Measurements from ENCODE around the gene FAR2. TPM values are rescaled to one million over a fixed set of nuclear protein-coding genes. Genes with fewer than 3 reads are reported as not detected.

FAR2 gene
- total RNA-seq, 1 experiment from 2014 or later, result 22.1 TPM

- no peak overlapping the region for H4K5ac ChIP-seq (ENCODE audit: insufficient read length, low read depth, low read length)
- H3K18ac ChIP-seq (ENCODE audit: insufficient read length, low read depth, low read length), result no peak overlapping the region
- no peaks in the 10 kb centered on the region for H3K23me2 ChIP-seq (ENCODE audit: insufficient read length, low read depth, low read length, poor library complexity, severe bottlenecking)
- H3K23ac ChIP-seq (ENCODE audit: insufficient read length, low read depth, low read length), result no peak overlapping the region
- TF ChIP-seq CTCF (conservative IDR thresholded peaks at IDR 0.05), result no peak
- H2AFZ ChIP-seq (ENCODE audit: low read length), result no peak overlapping the region
- no peak overlapping the region for H3T11ph ChIP-seq (ENCODE audit: low read length)
- H3K27ac Mint-ChIP-seq, result no peak overlapping the region; a peak in 2 of 7 replicates
- no peaks in the 10 kb centered on the region for H3K79me1 ChIP-seq (ENCODE audit: insufficient read depth, low read depth, low read length, poor library complexity, severe bottlenecking)
- H3K27ac ChIP-seq (ENCODE audit: insufficient read length, low read depth, low read length), result no peak overlapping the region
- no peak overlapping the region for H2BK12ac ChIP-seq (ENCODE audit: insufficient read length, low read depth, low read length)
- no peak overlapping the region for H3K4ac ChIP-seq (ENCODE audit: low read depth, low read length)
- WGBS (ENCODE audit: extremely low coverage, insufficient read length, low lambda C conversion rate), result no CpG with 5 or more reads among the region's 3 CpGs
- H3K79me2 ChIP-seq (ENCODE audit: insufficient read depth, low read length), result no peaks in the 10 kb centered on the region
- H4K8ac ChIP-seq (replicated peaks; ENCODE audit: insufficient read length, low read depth, low read length), result no peak overlapping the region
- no peak overlapping the region for H2BK15ac ChIP-seq (ENCODE audit: low read depth, low read length)
- H3K27me3 ChIP-seq (ENCODE audit: insufficient read depth, low read length), result no peaks in the 10 kb centered on the region
- no peaks in the 10 kb centered on the region for H4K20me1 ChIP-seq (ENCODE audit: control insufficient read depth, insufficient read depth, insufficient read length)
- no peak overlapping the region for H4K91ac ChIP-seq (ENCODE audit: insufficient read length, low read depth, low read length)
- H3K4me1 ChIP-seq (ENCODE audit: insufficient read depth, low read length), result no peaks in the 10 kb centered on the region
- no peak overlapping the region for H2BK5ac ChIP-seq (ENCODE audit: insufficient read length, low read length)
- no peak for DNase-seq
- H3K9me3 ChIP-seq (ENCODE audit: control insufficient read depth, low read depth, low read length), result no peaks in the 10 kb centered on the region
- no peak overlapping the region for H3K9ac ChIP-seq (ENCODE audit: extremely low read depth, insufficient read length, low read length)
- no peak overlapping the region for H2BK120ac ChIP-seq (ENCODE audit: low read depth, low read length, poor library complexity, severe bottlenecking)
- H2BK20ac ChIP-seq (ENCODE audit: low read depth, low read length, poor library complexity, severe bottlenecking), result no peak overlapping the region
- H3K56ac ChIP-seq (ENCODE audit: insufficient read length, low read depth, low read length), result no peak overlapping the region
- H3K4me3 Mint-ChIP-seq, result no peak overlapping the region
- no peaks in the 10 kb centered on the region; the same call in 1 of the 2 replicates for H3K27me3 Mint-ChIP-seq (ENCODE audit: low read depth)
- no peak overlapping the region for H3K14ac ChIP-seq (ENCODE audit: insufficient read depth, low read length)
- H3K36me3 Mint-ChIP-seq (ENCODE audit: insufficient read depth in 1 of 3, low read depth in 3 of 3), result peaks cover 4 to 18% (median 6%) of the 10 kb centered on the region in 3 experiments; a peak in 4 of 7 replicates
- peaks cover 8 to 10% of the 10 kb centered on the region in 2 experiments; a peak in 3 of 5 replicates for H3K9me3 Mint-ChIP-seq
- H2AK5ac ChIP-seq (ENCODE audit: insufficient read length, low read length), result no peak overlapping the region
- no peak overlapping the region for H3K4me2 ChIP-seq (ENCODE audit: insufficient read depth, insufficient read length, low read length)
- H3K4me1 Mint-ChIP-seq, result peaks cover 0 to 6% of the 10 kb centered on the region in 2 experiments; a peak in 1 of 4 replicates
These were observed 137.2 kb downstream of the FAR2 start for GRCh38 chr12:29286081-29286790.
